Thoracic aorta (tissue), 2 donors: ENCODE results near the gene LMTK3. TPM values are rescaled to one million over a fixed set of nuclear protein-coding genes. Genes with fewer than 3 reads are reported as not detected.
A peak's percentile ranks its signal among the peaks of the same experiment; 100 is the strongest.

ENCODE experiments used
- ATAC-seq: fragments of 150-250 bp; one replicate; pipeline ENCODE4 v1.8.0; 2017; ENCODE audit warnings: low read depth; ENCODE audit not compliant: insufficient number of reproducible peaks, low FRiP score
- DNase-seq: peaks from one replicate; pipeline ENCODE4 v3.0.0-alpha.2; 2020; ENCODE audit warnings: low spot score
- H3K27ac ChIP-seq, 2 donors: fragments of 200-600 bp; sonication (generic); 1 replicate in 1 of 2; 2 replicates in 1 of 2; pipeline ENCODE4 v1.5.1; 2016; ENCODE audit warnings: mild to moderate bottlenecking in 2 of 2, moderate library complexity in 2 of 2
- H3K27me3 ChIP-seq: fragments of 200-600 bp; sonication (generic); replicated peaks from 2 replicates; pipeline ENCODE4 v1.6.0; 2016; ENCODE audit warnings: mild to moderate bottlenecking; ENCODE audit not compliant: insufficient read depth
- H3K36me3 ChIP-seq: fragments of 200-600 bp; sonication (generic); one replicate; pipeline ENCODE4 v1.5.1; 2016
- H3K4me1 ChIP-seq, 2 donors: fragments of 200-600 bp; sonication (generic); 1 replicate in 1 of 2; 2 replicates in 1 of 2; pipeline versions ENCODE4 v1.5.1 to v1.6.0; 2016; ENCODE audit warnings: low read depth in 2 of 2, mild to moderate bottlenecking in 1 of 2; ENCODE audit not compliant: control insufficient read depth in 1 of 2
- H3K4me3 ChIP-seq: fragments of 200-600 bp; sonication (generic); 2 replicates; pipeline ENCODE4 v1.5.1; 2016; ENCODE audit warnings: mild to moderate bottlenecking
- H3K9me3 ChIP-seq: fragments of 200-600 bp; sonication (generic); 2 replicates; pipeline ENCODE4 v1.5.1; 2016
- total RNA-seq, 2 donors: library from RNA; depleted of rRNA; stranded (reverse); fragments of >200 nt; gene quantifications; one replicate each; pipeline versions ENCODE4 v1.1.0 to v1.2.3, GENCODE V29; 2016
- TF ChIP-seq, protein P1 (sequence below): fragments of 200-600 bp; sonication (generic); IDR thresholded peaks from one replicate; pipeline ENCODE4 v1.5.1; 2019; ENCODE audit warnings: antibody characterized with exemption

Gene LMTK3
- total RNA-seq, result 1 to 10 TPM in 1 of 2 donors, under 1 TPM in 1; 0.41 to 4.5 TPM

GRCh38 chr19:48511800-48512503, at the start of gene LMTK3:
LMTK3 (minus strand) TSS chr19:48511835; CDS start chr19:48511576, 259 bp downstream.
- no peak within 1 kb of the TSS for H3K27ac ChIP-seq
- ATAC-seq, result no peak
- H3K4me3 ChIP-seq, result peak within 1 kb of the TSS; percentile 49
- H3K9me3 ChIP-seq, result no peaks in the 10 kb centered on the region
- no peaks in the 10 kb centered on the region for H3K4me1 ChIP-seq
- no peaks in the 10 kb centered on the region for H3K27me3 ChIP-seq
- no peak for DNase-seq
- TF ChIP-seq, protein P1, sequence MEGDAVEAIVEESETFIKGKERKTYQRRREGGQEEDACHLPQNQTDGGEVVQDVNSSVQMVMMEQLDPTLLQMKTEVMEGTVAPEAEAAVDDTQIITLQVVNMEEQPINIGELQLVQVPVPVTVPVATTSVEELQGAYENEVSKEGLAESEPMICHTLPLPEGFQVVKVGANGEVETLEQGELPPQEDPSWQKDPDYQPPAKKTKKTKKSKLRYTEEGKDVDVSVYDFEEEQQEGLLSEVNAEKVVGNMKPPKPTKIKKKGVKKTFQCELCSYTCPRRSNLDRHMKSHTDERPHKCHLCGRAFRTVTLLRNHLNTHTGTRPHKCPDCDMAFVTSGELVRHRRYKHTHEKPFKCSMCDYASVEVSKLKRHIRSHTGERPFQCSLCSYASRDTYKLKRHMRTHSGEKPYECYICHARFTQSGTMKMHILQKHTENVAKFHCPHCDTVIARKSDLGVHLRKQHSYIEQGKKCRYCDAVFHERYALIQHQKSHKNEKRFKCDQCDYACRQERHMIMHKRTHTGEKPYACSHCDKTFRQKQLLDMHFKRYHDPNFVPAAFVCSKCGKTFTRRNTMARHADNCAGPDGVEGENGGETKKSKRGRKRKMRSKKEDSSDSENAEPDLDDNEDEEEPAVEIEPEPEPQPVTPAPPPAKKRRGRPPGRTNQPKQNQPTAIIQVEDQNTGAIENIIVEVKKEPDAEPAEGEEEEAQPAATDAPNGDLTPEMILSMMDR, result no peak
- no peaks in the 10 kb centered on the region for H3K36me3 ChIP-seq

- Histone ChIP-seq H3K4me3 (no peak overlapping the region), H3K27ac (no peak overlapping the region), H3K36me3 (no peaks in the 10 kb centered on the region), H3K9me3 (no peaks in the 10 kb centered on the region), H3K4me1 (no peaks in the 10 kb centered on the region), H3K27me3 (no peaks in the 10 kb centered on the region)
- TF ChIP-seq, protein P1, result no peak
- DNase-seq, result no peak
- no peak for ATAC-seq
Observed at GRCh38 chr19:48561412-48561811, 49.8 kb upstream of the LMTK3 start.

DNA sequence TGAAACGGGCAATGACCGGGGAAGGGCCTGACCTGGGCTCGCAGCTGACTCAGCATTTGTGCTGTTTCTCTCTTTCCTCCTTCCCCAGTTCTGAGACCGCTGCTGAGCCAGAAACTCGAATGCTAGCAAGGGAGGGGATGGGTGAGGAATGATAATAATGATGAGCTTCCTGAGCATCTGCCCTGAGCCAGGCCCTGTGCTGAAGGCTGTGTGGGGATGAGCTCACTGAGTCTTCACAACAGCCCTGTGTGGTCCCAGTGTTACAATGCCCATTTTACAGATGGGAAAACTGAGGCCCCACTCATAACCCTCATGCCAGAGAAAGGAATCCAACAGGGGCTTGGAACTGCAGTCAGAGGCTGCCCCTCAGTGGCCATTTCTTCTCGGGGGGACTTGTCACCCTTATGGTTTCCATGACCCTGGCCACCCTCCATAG, 48.5 kb upstream of the LMTK3 start:
- H3K9me3 ChIP-seq, result no peaks in the 10 kb centered on the region
- no peaks in the 10 kb centered on the region for H3K4me1 ChIP-seq

DNA sequence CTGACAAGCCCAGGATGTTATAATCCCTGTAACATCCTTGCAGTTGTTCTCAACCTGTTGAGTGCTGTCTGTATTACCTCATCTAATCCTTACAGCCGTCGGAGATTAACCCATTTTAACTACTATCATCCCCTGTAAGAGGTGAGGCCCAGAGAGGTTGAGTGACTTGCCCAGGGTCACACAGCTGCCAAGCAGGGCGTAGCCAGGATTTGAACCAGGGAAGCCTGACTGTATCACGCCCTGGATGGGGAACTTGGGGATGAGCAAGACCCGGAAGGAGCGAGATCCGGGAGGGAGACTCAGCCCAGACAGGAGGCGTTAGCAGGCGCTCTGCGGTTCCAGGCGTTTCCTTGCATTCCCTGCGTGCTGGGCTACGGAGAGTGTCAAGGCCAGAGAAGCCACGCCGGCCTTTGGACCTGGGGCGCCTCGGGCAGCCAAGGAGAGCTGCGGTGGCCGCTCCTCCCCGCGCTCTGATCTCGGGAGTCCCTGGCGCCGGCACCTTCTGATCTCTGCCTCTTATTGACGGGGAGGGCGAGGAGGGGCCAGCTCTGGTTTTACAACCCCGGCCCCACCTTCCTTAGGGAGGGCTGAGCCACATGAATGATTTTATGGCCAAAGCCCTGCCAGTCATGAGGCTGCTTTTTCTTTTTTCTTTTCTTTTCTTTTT, 46.5 kb upstream of the LMTK3 start:
- H3K27me3 ChIP-seq, result no peaks in the 10 kb centered on the region
- H3K4me3 ChIP-seq, result peak overlapping the region; percentile 28
- no peaks in the 10 kb centered on the region for H3K36me3 ChIP-seq
- H3K4me1 ChIP-seq, result no peaks in the 10 kb centered on the region
- TF ChIP-seq, protein P1, result no peak
- H3K27ac ChIP-seq, result no peak overlapping the region
- no peaks in the 10 kb centered on the region for H3K9me3 ChIP-seq
- DNase-seq, result no peak
- ATAC-seq, result no peak

More for the DNA sequence above, 48.5 kb upstream of the LMTK3 start:
- Histone ChIP-seq H3K27ac (no peak overlapping the region), H3K36me3 (no peaks in the 10 kb centered on the region), H3K27me3 (no peaks in the 10 kb centered on the region), H3K4me3 (no peak overlapping the region)
- ATAC-seq (no peak), DNase-seq (no peak)
- TF ChIP-seq, protein P1, result no peak

- Histone ChIP-seq H3K27me3 (no peaks in the 10 kb centered on the region), H3K4me1 (no peaks in the 10 kb centered on the region), H3K4me3 (no peak overlapping the region), H3K36me3 (no peaks in the 10 kb centered on the region), H3K9me3 (no peaks in the 10 kb centered on the region), H3K27ac (no peak overlapping the region)
- ATAC-seq, result no peak
- TF ChIP-seq, protein P1, result no peak
- no peak for DNase-seq
Observed at GRCh38 chr19:48556825-48557224, 45.2 kb upstream of the LMTK3 start.
